Measurements from ENCODE around the gene ANKZF1.
A peak's percentile ranks its signal among the peaks of the same experiment; 100 is the strongest.

The ANKZF1 gene

GRCh38 chr2:219207134-219207883 lies 22.3 kb upstream of the ANKZF1 start:
- Histone ChIP-seq H3K9ac (peak overlapping the region; percentile 17; the same call in 1 of the 2 replicates), H4K20me1 (ENCODE audit: insufficient read depth) (no peaks in the 10 kb centered on the region), H3K79me2 (ENCODE audit: insufficient read depth, low read depth) (no peaks in the 10 kb centered on the region), H3K27me3 (ENCODE audit: insufficient read depth, low read depth) (no peaks in the 10 kb centered on the region), H3K4me3 (IDR thresholded peaks at IDR 0.05; ENCODE audit: insufficient read depth, low read depth, low read length) (no peak overlapping the region), H3K4me1 (ENCODE audit: low read depth, poor library complexity, severe bottlenecking) (peaks cover 18% of the 10 kb centered on the region), H3K4me2 (peak overlapping the region; percentile 62), H3K27ac (no peak overlapping the region), H2AFZ (ENCODE audit: low read depth) (no peak overlapping the region), H3K36me3 (ENCODE audit: insufficient read depth) (no peaks in the 10 kb centered on the region)
- TF ChIP-seq, protein P1, sequence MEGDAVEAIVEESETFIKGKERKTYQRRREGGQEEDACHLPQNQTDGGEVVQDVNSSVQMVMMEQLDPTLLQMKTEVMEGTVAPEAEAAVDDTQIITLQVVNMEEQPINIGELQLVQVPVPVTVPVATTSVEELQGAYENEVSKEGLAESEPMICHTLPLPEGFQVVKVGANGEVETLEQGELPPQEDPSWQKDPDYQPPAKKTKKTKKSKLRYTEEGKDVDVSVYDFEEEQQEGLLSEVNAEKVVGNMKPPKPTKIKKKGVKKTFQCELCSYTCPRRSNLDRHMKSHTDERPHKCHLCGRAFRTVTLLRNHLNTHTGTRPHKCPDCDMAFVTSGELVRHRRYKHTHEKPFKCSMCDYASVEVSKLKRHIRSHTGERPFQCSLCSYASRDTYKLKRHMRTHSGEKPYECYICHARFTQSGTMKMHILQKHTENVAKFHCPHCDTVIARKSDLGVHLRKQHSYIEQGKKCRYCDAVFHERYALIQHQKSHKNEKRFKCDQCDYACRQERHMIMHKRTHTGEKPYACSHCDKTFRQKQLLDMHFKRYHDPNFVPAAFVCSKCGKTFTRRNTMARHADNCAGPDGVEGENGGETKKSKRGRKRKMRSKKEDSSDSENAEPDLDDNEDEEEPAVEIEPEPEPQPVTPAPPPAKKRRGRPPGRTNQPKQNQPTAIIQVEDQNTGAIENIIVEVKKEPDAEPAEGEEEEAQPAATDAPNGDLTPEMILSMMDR (conservative IDR thresholded peaks at IDR 0.05; ENCODE audit: low read depth, low read length) = no peak

DNA sequence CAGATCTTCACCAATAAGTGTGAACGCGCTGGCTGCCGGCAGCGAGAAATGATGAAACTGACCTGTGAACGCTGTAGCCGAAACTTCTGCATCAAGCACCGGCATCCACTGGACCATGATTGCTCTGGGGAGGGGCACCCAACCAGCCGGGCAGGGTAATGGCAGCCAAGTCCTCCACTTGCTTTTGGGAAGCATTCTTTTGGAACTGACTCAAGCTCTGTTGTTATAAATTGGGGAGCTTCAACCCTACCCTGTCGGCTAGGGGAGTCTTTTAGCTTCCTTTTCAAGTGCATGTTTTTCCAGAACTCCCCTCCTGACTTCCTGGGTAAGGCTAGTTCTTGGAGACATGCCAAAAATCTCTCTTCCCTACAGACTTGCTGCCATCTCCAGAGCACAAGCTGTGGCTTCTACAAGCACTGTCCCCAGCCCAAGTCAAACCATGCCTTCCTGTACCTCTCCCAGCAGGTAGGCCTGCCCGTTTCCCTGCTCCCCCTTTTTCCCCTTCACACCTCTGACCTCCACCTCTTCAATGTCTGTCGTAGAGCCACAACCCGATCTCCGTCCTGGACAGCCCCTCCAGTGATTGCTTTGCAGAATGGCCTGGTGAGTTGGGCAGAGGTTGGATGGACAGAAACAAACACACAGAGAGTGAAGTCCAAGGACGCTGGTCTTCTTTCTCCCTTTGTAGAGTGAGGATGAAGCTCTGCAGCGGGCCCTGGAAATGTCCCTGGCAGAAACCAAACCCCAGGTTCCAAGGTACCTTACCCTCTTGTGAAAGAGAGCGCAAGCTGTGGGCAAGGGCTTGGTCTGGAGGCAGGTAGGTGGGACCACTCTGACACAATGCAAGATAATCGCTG lies 21.5 kb upstream of the ANKZF1 start:
- no peak overlapping the region for H3K9ac ChIP-seq
- peak overlapping the region; percentile 62; the same call in 1 of the 2 replicates for H3K4me2 ChIP-seq

DNA sequence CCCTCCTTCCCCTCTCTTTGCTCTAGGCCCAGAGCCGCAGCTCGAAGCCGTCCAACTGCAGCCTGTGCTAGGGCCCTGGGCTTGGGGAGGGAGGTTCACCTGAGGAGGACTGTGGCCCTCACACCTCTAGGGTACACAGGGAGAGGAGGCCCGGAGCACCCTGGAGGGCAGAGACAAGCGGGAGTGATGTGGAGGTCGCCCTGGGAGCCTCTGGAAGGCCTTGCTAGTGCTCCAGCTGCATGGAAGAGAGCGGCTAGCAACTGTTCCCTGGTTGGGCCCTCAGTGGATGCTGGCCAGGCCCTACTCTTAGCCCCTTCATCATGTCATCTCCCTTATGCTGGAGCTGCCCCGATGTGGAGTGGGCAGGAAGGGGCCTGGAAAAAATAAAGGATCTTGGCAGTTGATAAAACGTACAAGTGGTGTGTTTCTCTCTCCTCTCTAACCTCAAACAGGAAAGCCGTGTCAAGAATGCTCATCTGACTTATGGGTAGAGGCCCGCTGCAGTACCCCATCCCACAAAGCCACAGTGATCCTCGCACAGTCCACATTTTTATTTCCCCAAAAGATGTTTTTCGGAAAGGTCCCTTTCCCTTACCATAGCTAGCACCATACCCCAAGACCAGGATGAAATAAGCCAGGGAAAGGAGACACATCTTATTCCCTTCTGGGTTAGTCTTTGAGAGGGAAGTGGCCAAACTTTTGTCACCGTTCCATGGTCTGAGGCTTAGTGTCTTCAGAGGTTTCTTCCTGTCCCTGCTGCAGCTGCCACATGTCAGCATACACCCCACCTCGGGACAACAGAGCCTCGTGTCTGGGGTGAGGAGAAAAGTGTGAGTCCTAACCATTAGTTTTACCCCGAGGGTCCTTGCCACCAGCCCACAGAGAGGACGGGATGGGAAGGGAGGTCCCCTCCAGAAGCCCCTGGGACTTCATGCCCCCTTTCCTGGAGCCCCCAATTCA lies 20.1 kb upstream of the ANKZF1 start:
- TF ChIP-seq, protein P1 (conservative IDR thresholded peaks at IDR 0.05; ENCODE audit: low read depth, low read length) = no peak

More for the DNA sequence above, 21.5 kb upstream of the ANKZF1 start:
- no peak overlapping the region for H3K27ac ChIP-seq
- peaks cover 18% of the 10 kb centered on the region for H3K4me1 ChIP-seq (ENCODE audit: low read depth, poor library complexity, severe bottlenecking)
- no peaks in the 10 kb centered on the region for H3K36me3 ChIP-seq (ENCODE audit: insufficient read depth)
- no peak overlapping the region for H2AFZ ChIP-seq (ENCODE audit: low read depth)
- no peaks in the 10 kb centered on the region for H3K27me3 ChIP-seq (ENCODE audit: insufficient read depth, low read depth)
- no peaks in the 10 kb centered on the region for H4K20me1 ChIP-seq (ENCODE audit: insufficient read depth)
- TF ChIP-seq, protein P1 (conservative IDR thresholded peaks at IDR 0.05; ENCODE audit: low read depth, low read length) = no peak
- no peaks in the 10 kb centered on the region for H3K79me2 ChIP-seq (ENCODE audit: insufficient read depth, low read depth)
- no peak overlapping the region for H3K4me3 ChIP-seq (IDR thresholded peaks at IDR 0.05; ENCODE audit: insufficient read depth, low read depth, low read length)

More for the DNA sequence above, 20.1 kb upstream of the ANKZF1 start:
- H3K27me3 ChIP-seq (ENCODE audit: insufficient read depth, low read depth) = no peaks in the 10 kb centered on the region
- no peak overlapping the region for H3K9ac ChIP-seq
- no peaks in the 10 kb centered on the region for H3K79me2 ChIP-seq (ENCODE audit: insufficient read depth, low read depth)
- H4K20me1 ChIP-seq (ENCODE audit: insufficient read depth) = no peaks in the 10 kb centered on the region
- H3K4me2 ChIP-seq = no peak overlapping the region
- no peak overlapping the region for H3K4me3 ChIP-seq (IDR thresholded peaks at IDR 0.05; ENCODE audit: insufficient read depth, low read depth, low read length)
- no peak overlapping the region for H3K27ac ChIP-seq
- no peak overlapping the region for H2AFZ ChIP-seq (ENCODE audit: low read depth)
- H3K4me1 ChIP-seq (ENCODE audit: low read depth, poor library complexity, severe bottlenecking) = peaks cover 18% of the 10 kb centered on the region
- H3K36me3 ChIP-seq (ENCODE audit: insufficient read depth) = no peaks in the 10 kb centered on the region

Measured in KMS-11 (cell line).